Frontal cortex (tissue), 4 donors: ENCODE data around the gene HUS1B. TPM values are rescaled to one million over a fixed set of nuclear protein-coding genes. Genes with fewer than 3 reads are reported as not detected.
"Not testable (repeated sequence)": the region's sequence is repeated elsewhere in the genome, so short reads cannot be mapped to it uniquely, and the experiment has no call there.

Experiments used
- DNase-seq, 2 donors: peaks; one replicate each; pipeline ENCODE4 v3.0.0; 2012; ENCODE audit warnings: low spot score in 2 of 2
- FAIRE-seq: peaks from 2 replicates; lab custom pipeline; 2012; peaks lifted over from hg19 to GRCh38; lab: Jason Lieb, UNC
- total RNA-seq: library from RNA; depleted of rRNA; stranded (reverse); fragments of >200 nt; gene quantifications from one replicate; pipeline ENCODE4 v1.2.3, GENCODE V29; 2014
- donor health status: control.
- donor health status: control.
- donor health status: control.

HUS1B gene
- total RNA-seq, result 0.82 TPM

DNA sequence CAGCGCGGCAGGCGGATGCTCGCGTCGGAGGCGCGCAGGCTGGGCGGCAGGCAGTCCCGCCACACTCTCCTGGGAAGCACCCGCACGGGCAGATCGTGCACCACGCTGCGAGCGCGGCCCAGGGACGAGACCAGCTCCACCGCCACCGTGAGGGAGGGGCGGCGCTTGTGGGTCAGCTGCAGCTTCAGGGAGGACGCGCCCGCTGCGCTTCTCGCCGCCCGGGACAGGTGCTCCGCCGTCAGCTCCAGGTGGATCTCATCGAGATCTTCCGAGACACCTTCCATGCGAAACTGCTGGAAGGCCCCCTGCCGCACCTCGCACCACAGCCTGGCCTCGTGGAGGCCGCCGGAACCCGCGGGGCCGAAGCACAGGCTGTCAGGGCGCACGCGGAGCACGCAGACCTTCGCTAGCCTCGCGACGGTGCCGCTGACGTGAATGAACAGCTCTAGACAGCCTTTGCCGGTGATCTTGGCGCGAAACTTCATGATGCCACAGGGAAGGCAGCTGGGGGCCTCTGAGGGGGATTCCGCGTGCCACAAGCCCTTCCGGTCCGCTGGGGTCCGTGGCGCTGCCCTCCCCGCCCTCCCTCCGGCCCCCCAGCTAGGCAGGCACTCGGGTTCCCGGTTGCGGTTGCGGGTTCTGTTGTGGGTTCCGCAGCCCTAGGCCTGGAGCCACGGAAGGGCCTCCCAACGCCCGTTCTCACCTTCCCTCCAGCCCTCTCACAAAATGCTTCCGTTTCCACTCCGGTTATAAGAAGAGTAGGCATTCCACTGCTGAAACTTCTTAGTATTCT, at the start of gene HUS1B:
TSS of gene HUS1B (minus strand) at position 641 of the 793 bp plus-strand sequence. CDS start at position 485, 156 bp downstream.
- no peak for FAIRE-seq
- no peak for DNase-seq

GRCh38 chr6:706146-706545, 49.2 kb upstream of the HUS1B start:
- no peak for FAIRE-seq
- DNase-seq, result no peak

DNA sequence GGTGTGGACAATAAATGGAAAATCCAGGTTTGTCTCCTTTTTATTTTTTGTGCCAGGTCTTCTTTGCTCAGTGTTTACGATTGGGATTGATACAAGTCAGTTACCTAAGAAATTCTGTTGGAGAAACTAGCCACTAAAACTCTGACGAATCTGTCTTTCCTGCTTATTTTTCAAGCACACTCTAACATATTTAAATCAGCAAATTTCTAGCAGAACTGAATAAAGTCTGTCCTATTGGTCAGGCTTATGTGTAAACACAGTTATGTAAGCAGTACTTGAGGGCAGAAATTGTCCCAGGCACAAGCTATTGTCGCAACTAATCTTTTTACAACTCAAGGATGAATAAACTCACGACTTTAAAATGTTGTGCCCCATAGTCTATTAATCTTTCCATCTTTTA, 48.1 kb upstream of the HUS1B start:
- DNase-seq (no peak), FAIRE-seq (no peak)

- no peak for DNase-seq
- FAIRE-seq, result no peak
Measured at GRCh38 chr6:704046-704445, 47.1 kb upstream of the HUS1B start.

GRCh38 chr6:703552-703951, 46.7 kb upstream of the HUS1B start:
- DNase-seq (no peak), FAIRE-seq (no peak)

- DNase-seq, result no peak
- no peak for FAIRE-seq
Measured at GRCh38 chr6:701700-702479, 45.0 kb upstream of the HUS1B start.

GRCh38 chr6:701215-701614, 44.3 kb upstream of the HUS1B start:
- no peak for FAIRE-seq
- no peak for DNase-seq

DNA sequence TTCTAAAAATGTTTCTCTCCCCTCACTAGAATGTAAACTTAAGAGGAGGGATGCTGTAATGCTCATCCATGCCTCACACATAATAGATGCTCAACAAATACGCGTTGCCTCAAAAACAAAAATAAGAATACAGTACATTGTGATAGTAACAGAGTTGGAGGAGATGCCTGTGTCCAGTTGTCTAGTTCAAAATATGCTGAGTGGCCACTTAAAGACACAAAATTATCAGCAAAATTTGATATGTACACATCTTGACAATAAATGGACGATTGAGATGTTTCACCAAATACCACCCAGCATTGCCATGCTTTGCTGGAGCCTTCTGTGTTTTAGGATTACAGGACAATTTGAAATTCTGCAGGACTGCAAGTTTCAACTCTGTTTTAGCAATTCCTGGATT, 43.6 kb upstream of the HUS1B start:
- FAIRE-seq, result no peak

GRCh38 chr6:699319-699718, 42.4 kb upstream of the HUS1B start:
- FAIRE-seq (no peak), DNase-seq (no peak)

More for the DNA sequence above, 43.6 kb upstream of the HUS1B start:
- no peak for DNase-seq

DNA sequence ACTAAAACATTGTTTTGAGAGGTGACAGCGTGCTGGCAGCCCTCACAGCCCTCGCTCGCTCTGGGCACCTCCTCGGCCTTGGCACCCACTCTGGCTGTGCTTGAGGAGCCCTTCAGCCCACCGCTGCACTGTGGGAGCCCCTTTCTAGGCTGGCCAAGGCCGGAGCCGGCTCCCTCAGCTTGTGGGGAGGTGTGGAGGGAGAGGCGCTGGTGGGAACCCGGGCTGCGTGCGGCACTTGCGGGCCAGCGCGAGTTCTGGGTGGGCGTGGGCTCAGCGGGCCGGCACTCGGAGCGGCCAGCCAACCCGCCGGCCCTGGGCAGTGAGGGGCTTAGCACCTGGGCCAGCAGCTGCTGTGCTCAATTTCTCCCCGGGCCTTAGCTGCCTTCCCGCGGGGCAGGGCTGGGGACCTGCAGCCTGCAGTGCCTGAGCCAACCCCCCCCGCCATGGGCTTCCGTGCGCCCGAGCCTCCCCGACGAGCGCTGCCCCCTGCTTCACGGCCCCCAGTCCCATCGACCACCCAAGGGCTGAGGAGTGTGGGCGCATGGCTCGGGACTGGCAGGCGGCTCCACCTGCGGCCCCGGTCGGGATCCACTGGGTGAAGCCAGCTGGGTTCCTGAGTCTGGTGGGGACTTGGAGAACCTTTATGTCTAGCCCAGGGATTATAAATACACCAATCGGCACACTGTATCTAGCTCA, 37.7 kb upstream of the HUS1B start:
- FAIRE-seq, result not testable (repeated sequence)

GRCh38 chr6:693723-694009, 36.8 kb upstream of the HUS1B start:
- no peak for FAIRE-seq
- no peak for DNase-seq

More for the DNA sequence above, 37.7 kb upstream of the HUS1B start:
- not testable (repeated sequence) for DNase-seq

- DNase-seq (peak; percentile 86 to 87), FAIRE-seq (no peak)
Measured at GRCh38 chr6:692858-693722, 36.2 kb upstream of the HUS1B start, which contains the start of gene EXOC2. Gene EXOC2 (minus strand): TSS chr6:693139. CDS start chr6:637818, 55,321 bp downstream.

GRCh38 chr6:692356-692851, 35.5 kb upstream of the HUS1B start:
- FAIRE-seq (no peak), DNase-seq (peak; percentile 25 to 44)

GRCh38 chr6:689223-689622, 32.3 kb upstream of the HUS1B start:
- DNase-seq, result no peak
- FAIRE-seq, result no peak

GRCh38 chr6:686497-686896, 29.6 kb upstream of the HUS1B start:
- FAIRE-seq (no peak), DNase-seq (no peak)

GRCh38 chr6:684831-685636, 28.1 kb upstream of the HUS1B start:
- DNase-seq (no peak), FAIRE-seq (no peak)

DNA sequence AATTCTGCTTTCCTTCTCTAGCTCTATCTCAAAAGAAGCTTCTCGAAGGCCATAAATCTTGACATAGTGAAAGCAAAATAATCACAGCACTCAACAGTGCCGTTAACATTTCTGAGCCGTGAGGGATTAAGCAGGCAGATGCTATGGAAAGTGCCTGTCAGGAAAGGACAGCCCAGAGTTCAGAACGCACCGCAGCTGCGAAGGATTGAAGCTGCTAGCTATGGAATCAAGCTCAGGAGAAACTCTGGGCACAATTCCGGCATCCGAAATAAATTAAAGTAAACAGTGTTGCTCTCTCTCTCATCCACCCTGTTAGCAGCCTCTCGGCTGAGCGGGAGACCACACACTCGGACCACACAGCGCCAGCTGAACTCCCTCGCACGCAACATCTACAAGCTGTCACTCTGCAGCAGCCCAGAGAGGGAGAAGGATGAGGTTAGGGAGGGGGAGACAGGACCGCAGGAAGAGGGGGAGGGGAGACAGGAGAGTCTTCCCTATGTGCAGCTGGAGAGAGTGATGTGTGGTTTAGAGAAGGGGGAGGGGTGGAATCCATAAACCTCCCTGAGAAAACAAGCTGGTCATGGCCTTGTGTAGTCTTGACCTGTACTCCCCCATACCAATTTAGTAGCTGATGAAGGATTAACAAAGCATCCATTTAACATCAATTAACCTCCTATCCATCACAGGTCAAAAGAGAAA, 27.0 kb upstream of the HUS1B start:
- FAIRE-seq (no peak), DNase-seq (peak in 1 of 2 donors; percentile 36)

- FAIRE-seq, result no peak
- DNase-seq, result no peak
Measured at GRCh38 chr6:680666-681340, 23.9 kb upstream of the HUS1B start.
